Vein endothelial cell (primary cell): ENCODE measurements around the gene INTU. TPM values are rescaled to one million over a fixed set of nuclear protein-coding genes. Genes with fewer than 3 reads are reported as not detected.

ENCODE experiments used
- total RNA-seq: library from RNA; depleted of rRNA; stranded (reverse); fragments of >200 nt; gene quantifications from 2 replicates; pipeline ENCODE4 v1.2.3, GENCODE V29; 2012

The INTU gene
- total RNA-seq, result 2.6 and 4.6 TPM in 2 replicates

DNA sequence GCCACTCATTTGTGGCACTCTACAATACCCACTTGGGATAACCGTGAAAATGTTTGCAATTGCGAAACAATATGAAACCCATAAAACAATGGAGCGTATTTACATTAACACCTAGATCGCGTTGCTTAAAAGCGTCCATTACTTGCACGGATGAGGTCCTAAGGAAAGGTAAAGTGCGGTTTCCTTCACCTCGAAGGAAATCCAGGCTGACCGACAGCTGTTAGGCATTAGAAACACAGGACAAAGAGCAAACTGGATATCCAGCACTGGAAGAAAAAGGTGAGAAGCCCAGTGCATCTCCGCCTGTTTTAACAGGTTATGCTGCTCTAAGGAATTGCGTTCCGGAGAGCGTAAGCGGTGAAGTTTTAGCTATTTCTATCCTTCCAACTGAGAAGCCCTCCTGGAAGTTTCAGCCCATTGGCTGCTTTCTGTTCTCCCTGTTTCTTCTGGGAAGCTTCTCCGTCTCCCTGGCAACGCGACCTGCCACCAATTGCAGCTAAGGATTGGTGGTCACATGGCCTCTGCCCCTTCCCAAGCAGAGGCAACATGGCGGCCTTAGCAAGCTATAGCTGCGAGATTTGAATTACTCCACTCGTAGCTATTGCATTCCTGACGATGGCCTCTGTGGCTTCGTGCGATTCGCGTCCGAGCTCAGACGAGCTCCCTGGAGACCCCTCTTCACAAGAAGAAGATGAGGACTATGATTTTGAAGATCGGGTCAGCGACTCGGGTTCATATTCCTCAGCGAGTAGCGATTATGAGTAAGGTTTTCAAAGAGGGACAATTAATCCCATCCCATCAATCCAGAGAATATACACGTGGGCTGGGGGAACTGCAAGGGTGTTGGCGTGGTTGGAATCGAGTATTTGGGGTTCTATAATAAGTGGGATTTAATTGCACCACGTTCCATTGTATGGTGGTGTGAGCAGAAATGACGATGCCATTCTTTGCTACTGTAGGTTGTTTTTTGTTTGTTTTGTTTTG is at the start of gene INTU:
INTU (plus strand) TSS at position 538 of the 984 bp plus-strand sequence; CDS start at position 616, 78 bp downstream.

DNA sequence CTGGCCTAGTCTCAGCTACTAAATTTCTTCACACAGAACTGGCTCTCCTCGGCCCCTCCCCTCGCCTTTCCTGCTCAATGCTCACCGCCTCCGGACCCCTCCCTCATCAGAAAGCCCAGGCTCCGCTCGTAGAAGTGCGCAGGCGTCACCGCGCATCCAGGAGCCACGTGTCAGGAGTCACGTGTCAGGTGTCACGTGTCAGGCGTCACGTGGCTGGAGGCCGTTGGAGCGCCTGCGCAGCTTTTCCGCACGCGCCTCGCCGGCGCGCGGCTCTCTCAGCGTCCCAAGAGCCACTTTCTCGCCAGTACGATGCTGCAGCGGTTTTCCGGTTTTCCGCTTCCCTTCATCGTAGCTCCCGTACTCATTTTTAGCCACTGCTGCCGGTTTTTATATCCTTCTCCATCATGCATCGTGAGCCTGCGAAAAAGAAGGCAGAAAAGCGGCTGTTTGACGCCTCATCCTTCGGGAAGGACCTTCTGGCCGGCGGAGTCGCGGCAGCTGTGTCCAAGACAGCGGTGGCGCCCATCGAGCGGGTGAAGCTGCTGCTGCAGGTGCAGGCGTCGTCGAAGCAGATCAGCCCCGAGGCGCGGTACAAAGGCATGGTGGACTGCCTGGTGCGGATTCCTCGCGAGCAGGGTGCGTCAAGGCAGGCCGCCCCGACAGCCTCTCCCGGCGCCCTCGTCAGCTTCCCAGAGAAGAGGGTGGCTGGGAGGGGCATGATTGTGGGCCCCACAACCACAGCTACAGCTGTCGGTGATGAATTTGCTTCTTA is 97.6 kb downstream of the INTU start, which contains the start of gene SLC25A31:
SLC25A31 (plus strand) TSS at position 259 of the 772 bp plus-strand sequence; CDS start at position 405, 146 bp downstream.

Other genes starting within 250 kb of the INTU start
- gene SLC25A31, start 97.4 kb downstream of the INTU start, total RNA-seq, result not detected in 2 replicates
- 7.8 and 14.4 TPM in 2 replicates for gene HSPA4L, start 149.4 kb downstream of the INTU start, total RNA-seq
- 5.2 and 13.3 TPM in 2 replicates for gene PLK4, start 247.9 kb downstream of the INTU start, total RNA-seq